IPS DF 6.9 (cell line): ENCODE results near the gene RFK.

Experiments used
- DNase-seq: peaks from one replicate; pipeline ENCODE4 v3.0.0-alpha.2; 2013; ENCODE audit warnings: low read depth, low spot score
- H3K27ac ChIP-seq: one replicate; pipeline ENCODE4 v1.5.1; 2013; ENCODE audit warnings: low read length, control low read depth
- H3K27me3 ChIP-seq: 2 replicates; pipeline ENCODE4 v1.6.1; 2013; ENCODE audit warnings: mild to moderate bottlenecking, low read length; ENCODE audit not compliant: control insufficient read depth, insufficient read depth
- H3K36me3 ChIP-seq: 2 replicates; pipeline ENCODE4 v1.6.1; 2013; ENCODE audit warnings: low read length; ENCODE audit not compliant: control insufficient read depth, insufficient read depth
- H3K4me1 ChIP-seq: 2 replicates; pipeline ENCODE4 v1.6.1; 2013; ENCODE audit warnings: low read length; ENCODE audit not compliant: control insufficient read depth, insufficient read depth
- H3K4me3 ChIP-seq: 2 replicates; pipeline ENCODE4 v1.5.1; 2013; ENCODE audit warnings: mild to moderate bottlenecking, low read length
- H3K9me3 ChIP-seq: 2 replicates; pipeline ENCODE4 v1.6.1; 2013; ENCODE audit warnings: low read length, inconsistent platforms; ENCODE audit not compliant: control insufficient read depth, insufficient read depth
- WGBS: extraction: QIAGEN DNeasy Blood & Tissue Kit; methylation state at CpG from one replicate; pipeline ENCODE4 v1.1.7; 2013; ENCODE audit warnings: mixed read lengths, missing lambda C conversion rate; ENCODE audit not compliant: insufficient read length, insufficient coverage; 5-methylcytosine and 5-hydroxymethylcytosine counted together

Gene RFK

DNA sequence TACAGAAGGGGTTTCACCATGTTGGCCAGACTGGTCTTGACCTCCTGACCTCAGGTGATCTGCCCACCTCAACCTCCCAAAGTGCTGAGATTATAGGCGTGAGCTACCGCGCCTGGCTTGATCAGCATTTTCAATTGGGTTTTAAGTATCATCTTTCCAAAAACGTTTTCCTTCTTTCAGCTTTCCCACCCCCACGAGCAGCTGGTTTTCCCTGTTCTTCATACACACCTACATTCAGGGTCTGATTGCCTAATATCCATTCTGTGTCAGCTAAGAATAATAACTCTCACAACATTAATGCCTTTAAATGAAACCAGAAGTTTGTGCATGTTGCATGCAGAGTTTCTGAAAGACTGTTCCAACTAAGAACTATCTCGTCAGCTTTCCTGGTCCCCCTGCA is 38.3 kb downstream of the RFK start:
- Histone ChIP-seq H3K27ac (no peak overlapping the region), H3K4me1 (no peaks in the 10 kb centered on the region), H3K36me3 (no peaks in the 10 kb centered on the region), H3K9me3 (no peaks in the 10 kb centered on the region), H3K4me3 (no peak overlapping the region), H3K27me3 (no peaks in the 10 kb centered on the region)
- no peak for DNase-seq
- WGBS, result no CpG with 5 or more reads among the region's 6 CpGs

DNA sequence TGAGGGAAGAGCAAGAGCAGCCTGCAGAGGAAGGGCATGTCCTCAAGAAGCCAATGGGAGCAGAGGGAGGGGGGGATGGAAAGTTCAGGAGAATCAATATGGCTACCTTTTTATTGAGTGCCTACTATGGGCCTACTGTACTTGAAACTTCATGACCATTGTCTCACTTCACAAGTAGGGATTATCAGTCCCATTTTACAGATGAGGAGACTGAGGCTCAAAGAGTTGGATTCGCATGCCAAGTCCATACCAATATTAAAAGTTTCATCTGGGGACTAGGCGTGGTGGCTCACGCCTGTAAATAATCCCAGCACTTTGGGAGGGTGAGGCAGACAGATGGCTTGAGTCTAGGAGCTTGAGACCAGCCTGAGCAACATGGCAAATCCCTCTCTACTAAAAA is 40.0 kb downstream of the RFK start:
- Histone ChIP-seq H3K4me3 (no peak overlapping the region), H3K27me3 (no peaks in the 10 kb centered on the region), H3K4me1 (no peaks in the 10 kb centered on the region), H3K27ac (no peak overlapping the region), H3K36me3 (no peaks in the 10 kb centered on the region), H3K9me3 (no peaks in the 10 kb centered on the region)
- WGBS, result no CpG with 5 or more reads among the region's 3 CpGs
- DNase-seq, result no peak

GRCh38 chr9:76353280-76353679 is 40.9 kb downstream of the RFK start:
- Histone ChIP-seq H3K27ac (no peak overlapping the region), H3K9me3 (no peaks in the 10 kb centered on the region), H3K4me3 (no peak overlapping the region), H3K36me3 (no peaks in the 10 kb centered on the region), H3K27me3 (no peaks in the 10 kb centered on the region), H3K4me1 (no peaks in the 10 kb centered on the region)
- DNase-seq, result no peak
- no CpG with 5 or more reads among the region's 5 CpGs for WGBS

- Histone ChIP-seq H3K4me1 (no peaks in the 10 kb centered on the region), H3K27ac (no peak overlapping the region), H3K4me3 (no peak overlapping the region), H3K27me3 (no peaks in the 10 kb centered on the region), H3K36me3 (no peaks in the 10 kb centered on the region), H3K9me3 (no peaks in the 10 kb centered on the region)
- WGBS, result no CpG with 5 or more reads among the region's 4 CpGs
- DNase-seq, result no peak
Observed at GRCh38 chr9:76352026-76352620, 42.1 kb downstream of the RFK start.

DNA sequence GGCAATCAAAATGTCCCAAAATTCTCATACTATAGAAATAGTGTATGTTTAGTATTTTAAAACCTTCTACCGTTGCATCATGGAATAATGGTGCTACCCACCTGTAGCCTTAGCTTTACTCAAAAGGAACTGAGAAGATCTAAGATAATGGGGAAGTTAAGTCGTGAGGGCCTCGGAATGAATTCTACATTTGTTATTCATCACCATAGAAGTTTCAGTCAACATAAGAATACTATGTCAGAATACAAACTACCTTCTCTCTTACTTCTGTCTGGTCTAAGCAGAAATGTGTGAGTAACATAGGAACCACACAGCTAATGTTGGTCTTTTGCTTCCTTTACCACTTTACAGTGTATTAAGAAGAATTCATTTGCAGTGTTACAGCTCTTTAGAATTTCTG is 43.2 kb downstream of the RFK start:
- DNase-seq, result no peak
- Histone ChIP-seq H3K27ac (no peak overlapping the region), H3K9me3 (no peaks in the 10 kb centered on the region), H3K36me3 (no peaks in the 10 kb centered on the region), H3K27me3 (no peaks in the 10 kb centered on the region), H3K4me1 (no peaks in the 10 kb centered on the region), H3K4me3 (no peak overlapping the region)
- no CpG with 5 or more reads among the region's 3 CpGs for WGBS

GRCh38 chr9:76349865-76350264 is 44.4 kb downstream of the RFK start:
- no peak for DNase-seq
- H3K4me1 ChIP-seq, result no peaks in the 10 kb centered on the region
- no peaks in the 10 kb centered on the region for H3K36me3 ChIP-seq
- H3K4me3 ChIP-seq, result no peak overlapping the region
- no peaks in the 10 kb centered on the region for H3K9me3 ChIP-seq
- no peaks in the 10 kb centered on the region for H3K27me3 ChIP-seq
- H3K27ac ChIP-seq, result no peak overlapping the region
- WGBS, result no CpG with 5 or more reads among the region's 1 CpG

DNA sequence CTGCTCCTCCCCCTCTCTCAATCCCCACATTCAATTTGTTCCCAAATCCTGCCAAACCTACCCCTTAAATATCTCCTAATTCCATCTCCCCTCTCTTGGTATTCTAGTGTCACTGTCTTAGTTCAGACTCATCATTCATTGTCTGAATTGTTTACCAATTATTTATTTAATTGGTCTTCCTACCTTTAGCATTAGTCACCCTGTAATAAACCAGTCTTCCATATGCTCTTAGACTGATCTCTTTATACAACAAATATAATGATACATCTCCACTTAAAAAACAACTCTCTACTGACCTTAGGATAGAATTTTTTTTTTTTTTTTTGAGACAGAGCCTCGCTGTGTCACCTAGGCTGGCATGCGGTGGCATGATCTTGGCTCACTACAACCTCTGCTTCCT is 51.4 kb downstream of the RFK start:
- no CpG with 5 or more reads among the region's 2 CpGs for WGBS
- no peak for DNase-seq

GRCh38 chr9:76342201-76342600 is 52.0 kb downstream of the RFK start:
- no peak for DNase-seq
- H3K4me1 ChIP-seq, result no peaks in the 10 kb centered on the region

More for the DNA sequence above, 51.4 kb downstream of the RFK start:
- Histone ChIP-seq H3K4me3 (no peak overlapping the region), H3K9me3 (no peaks in the 10 kb centered on the region), H3K27me3 (no peaks in the 10 kb centered on the region), H3K27ac (no peak overlapping the region), H3K36me3 (no peaks in the 10 kb centered on the region), H3K4me1 (no peaks in the 10 kb centered on the region)

GRCh38 chr9:76341616-76342015 is 52.6 kb downstream of the RFK start:
- H3K4me1 ChIP-seq, result no peaks in the 10 kb centered on the region
- H3K27me3 ChIP-seq, result no peaks in the 10 kb centered on the region
- H3K36me3 ChIP-seq, result no peaks in the 10 kb centered on the region
- WGBS, result no CpG with 5 or more reads among the region's 1 CpG
- no peaks in the 10 kb centered on the region for H3K9me3 ChIP-seq
- H3K4me3 ChIP-seq, result no peak overlapping the region
- no peak for DNase-seq
- H3K27ac ChIP-seq, result no peak overlapping the region

More at GRCh38 chr9:76342201-76342600, 52.0 kb downstream of the RFK start:
- Histone ChIP-seq H3K9me3 (no peaks in the 10 kb centered on the region), H3K27ac (no peak overlapping the region), H3K4me3 (no peak overlapping the region), H3K27me3 (no peaks in the 10 kb centered on the region), H3K36me3 (no peaks in the 10 kb centered on the region)
- no CpG with 5 or more reads among the region's 1 CpG for WGBS

GRCh38 chr9:76338418-76338817 is 55.8 kb downstream of the RFK start:
- no peaks in the 10 kb centered on the region for H3K9me3 ChIP-seq
- no CpG with 5 or more reads among the region's 6 CpGs for WGBS
- H3K27me3 ChIP-seq, result no peaks in the 10 kb centered on the region
- no peak overlapping the region for H3K27ac ChIP-seq
- H3K36me3 ChIP-seq, result no peaks in the 10 kb centered on the region
- no peaks in the 10 kb centered on the region for H3K4me1 ChIP-seq
- DNase-seq, result no peak
- H3K4me3 ChIP-seq, result no peak overlapping the region

DNA sequence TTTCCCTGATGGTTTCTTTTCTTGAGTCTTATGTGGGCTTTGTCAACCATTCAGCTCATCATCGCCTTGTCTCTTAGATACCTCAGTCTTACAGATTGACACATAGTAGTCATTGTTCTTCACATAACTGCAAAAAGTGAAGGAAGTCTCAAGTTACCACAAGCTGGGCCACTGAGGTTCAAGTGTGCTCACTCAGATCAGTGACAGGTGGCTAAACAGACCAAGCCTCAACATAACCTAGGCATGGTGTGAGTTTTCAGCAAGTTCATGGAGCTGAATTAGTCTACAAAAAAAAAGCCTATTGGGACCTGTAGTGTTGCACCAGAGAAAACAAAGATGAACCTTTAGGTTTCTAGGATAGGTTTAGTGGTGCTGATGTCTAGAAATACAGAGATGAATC is 58.2 kb downstream of the RFK start:
- Histone ChIP-seq H3K4me1 (no peaks in the 10 kb centered on the region), H3K9me3 (no peaks in the 10 kb centered on the region), H3K27me3 (no peaks in the 10 kb centered on the region), H3K36me3 (no peaks in the 10 kb centered on the region), H3K4me3 (no peak overlapping the region), H3K27ac (no peak overlapping the region)
- no peak for DNase-seq
- WGBS, result no CpG with 5 or more reads among the region's 1 CpG
